HS-27A (cell line): ENCODE data around the gene CSGALNACT2.
"Not testable (repeated sequence)": the region's sequence is repeated elsewhere in the genome, so short reads cannot be mapped to it uniquely, and the experiment has no call there.

Experiments used
- DNase-seq: peaks from one replicate; pipeline ENCODE4 v3.0.0-alpha.2; 2012; ENCODE audit warnings: low read depth, missing footprints

The CSGALNACT2 gene

GRCh38 chr10:43138021-43138756 is at the start of gene CSGALNACT2:
Gene CSGALNACT2 (plus strand): TSS chr10:43138445. CDS start chr10:43155150, 16,705 bp downstream.
- no peak for DNase-seq

GRCh38 chr10:43089519-43089918 is 48.7 kb upstream of the CSGALNACT2 start:
- DNase-seq: no peak

GRCh38 chr10:43090188-43090587 is 48.1 kb upstream of the CSGALNACT2 start:
- DNase-seq: no peak

GRCh38 chr10:43090664-43091063 is 47.6 kb upstream of the CSGALNACT2 start:
- DNase-seq: no peak

GRCh38 chr10:43091846-43092245 is 46.4 kb upstream of the CSGALNACT2 start:
- DNase-seq: no peak

- no peak for DNase-seq
Observed at GRCh38 chr10:43093423-43094076, 44.7 kb upstream of the CSGALNACT2 start.

GRCh38 chr10:43094085-43094484 is 44.2 kb upstream of the CSGALNACT2 start:
- no peak for DNase-seq

GRCh38 chr10:43099339-43099738 is 38.9 kb upstream of the CSGALNACT2 start:
- DNase-seq: not testable (repeated sequence)

- DNase-seq: no peak
Observed at GRCh38 chr10:43099928-43100327, 38.3 kb upstream of the CSGALNACT2 start.

- no peak for DNase-seq
Observed at GRCh38 chr10:43100366-43100765, 37.9 kb upstream of the CSGALNACT2 start.

- no peak for DNase-seq
Observed at GRCh38 chr10:43102063-43102828, 36.0 kb upstream of the CSGALNACT2 start.

GRCh38 chr10:43105102-43105955 is 32.9 kb upstream of the CSGALNACT2 start:
- no peak for DNase-seq

- no peak for DNase-seq
Observed at GRCh38 chr10:43105956-43106229, 32.4 kb upstream of the CSGALNACT2 start.

- no peak for DNase-seq
Observed at GRCh38 chr10:43106256-43107091, 31.8 kb upstream of the CSGALNACT2 start.

GRCh38 chr10:43108951-43109350 is 29.3 kb upstream of the CSGALNACT2 start:
- DNase-seq: no peak

- no peak for DNase-seq
Observed at GRCh38 chr10:43109671-43110249, 28.5 kb upstream of the CSGALNACT2 start.

- no peak for DNase-seq
Observed at GRCh38 chr10:43110338-43111071, 27.7 kb upstream of the CSGALNACT2 start.

- DNase-seq: no peak
Observed at GRCh38 chr10:43111101-43111500, 27.1 kb upstream of the CSGALNACT2 start.

- DNase-seq: no peak
Observed at GRCh38 chr10:43111921-43112607, 26.2 kb upstream of the CSGALNACT2 start.

GRCh38 chr10:43112608-43112961 is 25.7 kb upstream of the CSGALNACT2 start:
- DNase-seq: no peak
